Measurements from ENCODE around the gene RIOK1. TPM values are rescaled to one million over a fixed set of nuclear protein-coding genes. Genes with fewer than 3 reads are reported as not detected.
A peak's percentile ranks its signal among the peaks of the same experiment; 100 is the strongest.
"Not testable (repeated sequence)": the region's sequence is repeated elsewhere in the genome, so short reads cannot be mapped to it uniquely, and the experiment has no call there.

Gene RIOK1
- 16.1 and 36.4 TPM in 2 replicates for total RNA-seq (2014; rRNA removed; shearing (Covaris generic); ENCODE audit: low replicate concordance)

DNA sequence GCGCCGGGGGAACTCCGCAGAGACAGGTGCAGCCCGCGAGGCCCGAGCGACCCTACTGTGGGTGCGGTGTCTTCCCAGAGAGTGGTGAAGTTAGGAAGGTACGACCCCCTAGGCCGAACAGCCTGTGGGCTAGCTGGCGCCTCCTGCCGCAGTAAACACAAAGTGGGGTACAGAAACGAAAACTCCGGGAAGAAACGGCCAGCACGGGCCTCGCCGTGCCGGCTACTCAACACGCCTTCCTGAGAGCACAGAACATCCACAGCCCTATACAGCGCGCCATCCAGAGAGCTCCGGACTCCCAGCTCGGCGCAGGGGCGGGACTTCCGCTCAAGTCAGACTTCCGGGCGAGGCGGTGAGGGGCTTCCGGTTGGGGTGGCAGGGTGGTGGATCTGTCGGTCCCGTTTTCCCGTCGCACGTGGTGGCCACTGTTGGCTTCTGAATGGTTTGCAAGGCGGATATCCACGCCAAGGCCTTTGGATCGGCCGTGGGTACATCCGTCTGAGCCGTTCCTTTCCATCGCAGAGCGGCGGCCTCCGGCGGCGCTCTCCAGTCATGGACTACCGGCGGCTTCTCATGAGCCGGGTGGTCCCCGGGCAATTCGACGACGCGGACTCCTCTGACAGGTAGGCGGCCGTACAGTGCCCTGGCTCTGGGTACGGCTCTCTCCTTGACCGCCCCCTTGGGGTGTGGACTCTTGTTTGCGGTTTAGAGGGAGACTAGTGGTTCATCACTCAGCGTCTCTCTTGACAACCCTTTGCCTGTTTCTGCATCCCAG, at the start of gene RIOK1, which contains the start of gene CAGE1:
RIOK1 (plus strand) TSS at position 358 of the 775 bp plus-strand sequence; CDS start at position 553, 195 bp downstream.
CAGE1 (minus strand) TSS at position 292 of the 775 bp plus-strand sequence. CDS start 2,569 bp downstream, outside the sequence.
- Histone ChIP-seq H3K4me3 (peak within 1 kb of the TSS; percentile 97), H3K9me3 (no peaks in the 10 kb centered on the region), H3K36me3 (peaks cover 29% of the 10 kb centered on the region), H3K27me3 (no peaks in the 10 kb centered on the region)
- peak; percentile 95 for DNase-seq

- no peak for DNase-seq
- Histone ChIP-seq H3K9me3 (no peaks in the 10 kb centered on the region), H3K36me3 (no peaks in the 10 kb centered on the region), H3K27me3 (no peaks in the 10 kb centered on the region), H3K4me3 (no peak overlapping the region)
These were observed 48.3 kb upstream of the RIOK1 start for GRCh38 chr6:7341271-7341670.

DNA sequence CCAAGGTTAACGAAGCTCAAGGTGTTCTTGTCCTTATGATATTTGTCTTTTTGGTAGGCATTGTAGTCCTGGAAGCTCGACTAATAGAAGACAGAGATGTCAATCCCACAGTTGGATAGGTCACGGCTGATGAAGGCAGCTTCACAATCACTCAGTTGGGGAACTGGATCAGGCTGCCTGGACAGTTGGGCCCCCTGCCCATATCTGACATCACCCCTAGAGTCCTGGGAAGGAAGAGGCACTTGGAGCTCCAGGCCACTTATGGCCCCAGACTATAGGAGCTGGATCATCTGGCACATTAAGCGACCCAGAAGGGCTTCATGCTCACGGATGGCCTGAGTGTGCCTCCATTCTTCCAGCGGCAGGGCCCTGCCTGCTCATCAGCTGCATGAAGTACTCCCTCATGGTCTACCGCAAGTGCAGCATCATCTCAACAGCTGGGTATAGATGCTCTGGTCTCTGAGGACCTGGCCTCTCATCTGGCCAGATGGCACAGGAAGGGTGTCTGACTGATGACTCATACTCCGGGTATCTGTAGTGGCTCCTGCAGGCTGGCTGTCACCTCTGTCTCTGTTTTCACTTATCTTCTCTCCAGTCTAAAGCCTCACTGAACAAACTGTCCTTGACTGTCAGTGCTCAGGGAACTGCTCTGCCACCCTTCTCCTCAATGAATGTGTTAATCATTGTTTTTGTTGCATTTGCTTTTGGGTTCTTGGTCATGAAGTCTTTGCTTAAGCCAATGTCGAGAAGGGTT, 47.4 kb upstream of the RIOK1 start:
- no peak overlapping the region for H3K4me3 ChIP-seq
- DNase-seq, result no peak

DNA sequence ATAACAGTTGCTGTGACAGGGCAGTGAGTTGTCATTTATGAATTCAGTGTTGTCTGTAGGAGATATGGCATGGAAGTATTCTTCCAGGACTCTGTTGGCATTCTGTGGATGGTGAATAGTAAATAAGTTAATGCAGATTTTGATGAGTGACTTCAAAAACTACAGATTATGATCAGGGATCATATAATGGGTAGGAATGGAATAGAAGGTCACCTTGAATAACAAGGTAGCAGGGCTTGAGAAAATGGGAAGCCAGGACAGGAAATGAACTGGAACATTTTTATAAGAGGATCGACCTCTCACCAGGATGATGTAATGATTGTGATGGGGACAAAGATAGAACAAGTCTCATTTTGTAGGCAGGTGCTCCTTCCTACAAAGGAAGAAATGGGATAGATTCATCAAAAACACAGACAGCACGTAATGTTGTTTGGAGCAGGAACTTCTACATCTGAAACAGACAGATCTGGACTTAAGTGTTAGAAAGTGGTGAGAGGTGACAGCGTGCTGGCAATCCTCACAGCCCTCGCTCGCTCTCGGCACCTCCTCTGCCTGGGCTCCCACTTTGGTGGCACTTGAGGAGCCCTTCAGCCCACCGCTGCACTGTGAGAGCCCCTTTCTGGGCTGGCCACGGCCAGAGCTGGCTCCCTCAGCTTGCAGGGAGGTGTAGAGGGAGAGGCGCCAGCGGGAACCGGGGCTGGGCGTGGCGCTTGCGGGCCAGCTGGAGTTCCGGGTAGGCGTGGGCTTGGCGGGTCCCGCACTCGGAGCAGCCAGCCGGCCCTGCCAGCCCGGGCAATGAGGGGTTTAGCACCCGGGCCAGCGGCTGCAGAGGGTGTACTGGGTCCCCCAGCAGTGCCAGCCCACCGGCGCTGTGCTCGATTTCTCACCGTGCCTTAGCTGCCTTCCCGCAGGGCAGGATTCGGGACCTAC, 45.8 kb upstream of the RIOK1 start:
- DNase-seq, result peak; percentile 39
- no peaks in the 10 kb centered on the region for H3K27me3 ChIP-seq
- peak overlapping the region; percentile 24 for H3K4me3 ChIP-seq
- H3K36me3 ChIP-seq, result no peaks in the 10 kb centered on the region
- no peaks in the 10 kb centered on the region for H3K9me3 ChIP-seq

More for the DNA sequence above, 47.4 kb upstream of the RIOK1 start:
- H3K9me3 ChIP-seq, result no peaks in the 10 kb centered on the region
- no peaks in the 10 kb centered on the region for H3K27me3 ChIP-seq
- no peaks in the 10 kb centered on the region for H3K36me3 ChIP-seq

DNA sequence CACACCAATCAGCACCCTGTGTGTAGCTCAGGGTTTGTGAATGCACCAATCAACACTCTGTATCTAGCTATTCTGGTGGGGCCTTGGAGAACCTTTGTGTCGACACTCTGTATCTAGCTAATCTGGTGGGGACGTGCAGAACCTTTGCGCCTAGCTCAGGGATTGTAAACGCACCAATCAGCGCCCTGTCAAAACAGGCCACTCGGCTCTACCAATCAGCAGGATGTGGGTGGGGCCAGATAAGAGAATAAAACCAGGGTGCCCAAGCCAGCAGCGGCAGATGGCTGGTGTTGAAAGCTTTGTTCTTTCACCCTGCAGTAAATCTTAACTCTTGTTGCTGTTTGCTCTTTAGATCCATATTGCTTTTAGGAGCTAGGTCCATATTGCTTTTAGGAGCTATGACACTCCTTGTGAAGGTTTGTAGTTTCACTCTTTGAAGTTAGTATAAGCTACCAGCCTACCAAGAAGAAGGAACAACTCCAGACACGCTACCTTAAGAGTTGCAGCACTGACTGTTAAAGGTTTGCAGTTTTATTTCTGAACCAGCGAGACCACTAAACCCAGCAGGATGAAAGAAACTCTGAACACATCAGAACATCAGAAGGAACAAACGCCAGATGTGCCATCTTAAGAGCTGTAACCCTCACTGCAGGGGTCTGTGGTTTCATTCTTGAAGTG, 44.7 kb upstream of the RIOK1 start:
- not testable (repeated sequence) for H3K27me3 ChIP-seq, H3K9me3 ChIP-seq, H3K36me3 ChIP-seq, H3K4me3 ChIP-seq, DNase-seq

GRCh38 chr6:7347551-7347997, 42.0 kb upstream of the RIOK1 start:
- H3K36me3 ChIP-seq, H3K4me3 ChIP-seq, H3K27me3 ChIP-seq, DNase-seq, H3K9me3 ChIP-seq: not testable (repeated sequence)

DNA sequence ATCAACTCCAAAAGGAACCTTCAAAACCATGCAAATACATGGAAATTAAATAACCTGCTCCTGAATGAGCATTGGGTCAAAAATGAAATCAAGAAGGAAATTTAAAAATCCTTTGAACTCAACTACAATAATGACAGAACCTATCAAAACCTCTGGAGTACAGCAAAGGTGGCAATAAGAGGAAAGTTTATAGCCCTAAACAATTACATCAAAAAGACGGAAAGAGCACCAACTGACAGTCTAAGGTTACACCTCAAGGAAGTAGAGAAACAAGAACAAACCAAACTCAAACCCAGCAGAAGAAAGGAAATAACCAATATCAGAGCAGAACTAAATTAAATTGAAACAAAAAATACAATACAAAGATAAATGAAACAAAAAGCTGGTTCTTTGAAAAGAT, 39.0 kb upstream of the RIOK1 start:
- not testable (repeated sequence) for DNase-seq

DNA sequence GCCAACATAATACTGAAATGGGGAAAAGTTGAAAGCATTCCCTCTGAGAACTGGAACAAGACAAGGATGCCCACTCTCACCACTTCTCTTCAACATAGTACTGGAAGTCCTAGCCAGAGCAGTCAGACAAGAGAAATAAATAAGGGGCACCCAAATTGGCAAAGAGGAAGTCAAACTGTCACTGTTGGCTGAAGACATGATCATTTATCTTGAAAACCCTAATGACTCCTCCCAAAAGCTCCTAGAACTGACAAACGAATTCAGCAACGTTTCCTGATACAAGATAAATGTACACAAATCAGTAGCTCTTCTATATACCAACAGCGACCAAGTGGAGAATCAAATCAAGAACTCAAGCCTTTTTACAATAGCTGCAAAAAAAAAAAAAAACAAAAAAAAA, 37.7 kb upstream of the RIOK1 start:
- DNase-seq, H3K27me3 ChIP-seq, H3K9me3 ChIP-seq, H3K36me3 ChIP-seq, H3K4me3 ChIP-seq: not testable (repeated sequence)

More for the DNA sequence above, 39.0 kb upstream of the RIOK1 start:
- not testable (repeated sequence) for H3K9me3 ChIP-seq, H3K36me3 ChIP-seq, H3K4me3 ChIP-seq, H3K27me3 ChIP-seq

DNA sequence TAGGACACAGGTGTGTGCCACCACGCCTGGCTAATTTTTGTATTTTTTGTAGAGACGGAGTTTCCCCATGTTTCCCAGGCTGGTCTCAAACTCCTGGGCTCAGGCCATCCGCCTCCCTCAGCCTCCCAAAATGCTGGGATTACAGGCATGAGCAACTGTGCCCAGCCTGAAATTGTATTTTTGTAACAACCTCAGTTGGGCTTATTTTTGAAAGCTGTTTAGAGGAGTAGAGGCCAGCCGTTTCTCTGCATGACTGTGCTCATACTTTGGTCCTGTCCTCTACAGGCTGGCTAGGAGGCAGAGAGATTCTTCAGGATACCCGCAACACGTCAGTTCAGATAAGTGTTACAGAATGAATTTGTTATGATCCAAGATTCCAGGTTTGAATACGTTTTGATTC, 22.2 kb upstream of the RIOK1 start:
- Histone ChIP-seq H3K4me3 (no peak overlapping the region), H3K36me3 (no peaks in the 10 kb centered on the region), H3K27me3 (no peaks in the 10 kb centered on the region), H3K9me3 (no peaks in the 10 kb centered on the region)
- DNase-seq, result no peak

GRCh38 chr6:7373739-7374138, 15.9 kb upstream of the RIOK1 start:
- no peak overlapping the region for H3K4me3 ChIP-seq
- no peak for DNase-seq
- no peaks in the 10 kb centered on the region for H3K9me3 ChIP-seq
- no peaks in the 10 kb centered on the region for H3K36me3 ChIP-seq
- H3K27me3 ChIP-seq, result no peaks in the 10 kb centered on the region; the same call in 1 of the 2 replicates

DNA sequence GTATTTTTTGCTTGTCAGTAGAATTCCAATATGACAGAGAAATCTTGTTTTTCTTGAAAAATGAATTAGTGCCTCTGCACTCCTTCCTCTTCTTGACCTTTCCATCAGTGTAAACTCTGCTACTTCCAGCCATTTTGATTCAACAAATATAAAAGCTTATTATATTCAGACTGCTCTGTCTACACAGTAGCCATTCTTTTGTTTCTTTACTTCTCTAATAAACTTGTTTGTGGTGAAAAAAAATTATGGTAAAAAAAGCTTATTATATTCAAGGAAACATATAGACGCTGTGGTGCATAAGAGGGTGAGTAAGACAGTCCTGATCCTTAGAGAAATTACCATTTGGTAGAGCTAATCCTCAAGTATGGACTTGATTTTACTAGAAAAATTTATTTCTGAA, 11.6 kb upstream of the RIOK1 start:
- Histone ChIP-seq H3K4me3 (no peak overlapping the region), H3K36me3 (no peaks in the 10 kb centered on the region), H3K9me3 (no peaks in the 10 kb centered on the region), H3K27me3 (no peaks in the 10 kb centered on the region; the same call in 1 of the 2 replicates)
- DNase-seq, result no peak

DNA sequence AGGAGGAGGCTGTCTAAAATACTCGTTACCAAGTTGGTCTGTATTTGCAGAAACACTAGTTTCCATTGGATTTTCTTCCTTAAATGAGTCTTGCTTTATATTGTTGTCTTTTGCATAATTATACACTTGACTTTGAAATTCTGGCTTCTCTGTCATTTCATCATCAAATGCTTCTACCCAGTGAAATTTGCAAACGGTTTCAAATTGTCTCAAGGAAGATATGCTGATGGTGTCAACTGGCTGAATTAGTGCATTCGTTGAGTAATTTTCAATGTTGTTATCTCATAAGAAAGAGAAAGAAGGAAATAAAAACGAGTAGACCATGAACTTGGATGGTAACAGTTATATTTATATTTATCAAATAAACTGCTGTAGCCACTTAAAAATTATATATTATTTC, 10.9 kb upstream of the RIOK1 start:
- Histone ChIP-seq H3K36me3 (no peaks in the 10 kb centered on the region), H3K27me3 (no peaks in the 10 kb centered on the region; the same call in 1 of the 2 replicates), H3K4me3 (no peak overlapping the region), H3K9me3 (no peaks in the 10 kb centered on the region)
- no peak for DNase-seq

DNA sequence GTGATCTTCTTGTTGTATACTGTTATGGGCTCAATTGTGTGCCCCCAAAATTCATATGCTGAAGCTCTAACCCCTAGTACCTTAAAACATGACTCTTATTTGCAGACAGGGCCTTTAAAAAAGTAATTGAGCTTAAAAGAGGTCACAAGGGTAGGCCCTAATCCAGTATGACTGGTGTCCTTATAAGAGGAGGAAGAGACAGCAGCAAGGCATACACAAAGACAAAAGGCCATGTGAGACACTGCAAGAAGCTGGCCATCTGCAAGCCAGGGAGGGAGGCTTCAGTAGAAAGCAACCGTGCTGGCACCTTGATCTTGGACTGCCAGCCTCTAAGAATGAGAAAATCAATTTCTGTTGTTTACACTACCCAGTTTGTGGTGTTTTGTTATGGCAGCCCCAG, 8.5 kb upstream of the RIOK1 start:
- H3K9me3 ChIP-seq, result no peaks in the 10 kb centered on the region
- H3K27me3 ChIP-seq, result no peaks in the 10 kb centered on the region; the same call in 1 of the 2 replicates
- H3K4me3 ChIP-seq, result no peak overlapping the region
- DNase-seq, result no peak
- H3K36me3 ChIP-seq, result no peaks in the 10 kb centered on the region

DNA sequence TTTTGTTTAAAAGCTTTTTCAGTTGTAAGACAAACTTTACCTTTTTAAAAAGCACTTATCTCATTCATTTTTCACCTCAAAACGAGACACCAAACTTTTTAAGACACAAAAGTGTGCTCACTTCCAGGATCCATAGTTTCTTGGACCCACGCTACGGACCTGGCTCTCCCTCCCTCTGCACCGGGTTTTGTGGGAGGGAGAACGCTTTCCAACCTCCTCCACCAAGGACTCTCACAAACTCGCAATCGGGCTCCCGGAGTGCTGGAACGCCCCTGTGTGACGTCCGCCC, 502 bp upstream of the RIOK1 start:
- H3K36me3 ChIP-seq, result peaks cover 24% of the 10 kb centered on the region
- peak overlapping the region; percentile 97 for H3K4me3 ChIP-seq
- H3K9me3 ChIP-seq, result no peaks in the 10 kb centered on the region
- H3K27me3 ChIP-seq, result no peaks in the 10 kb centered on the region
- DNase-seq, result peak; percentile 65

DNA sequence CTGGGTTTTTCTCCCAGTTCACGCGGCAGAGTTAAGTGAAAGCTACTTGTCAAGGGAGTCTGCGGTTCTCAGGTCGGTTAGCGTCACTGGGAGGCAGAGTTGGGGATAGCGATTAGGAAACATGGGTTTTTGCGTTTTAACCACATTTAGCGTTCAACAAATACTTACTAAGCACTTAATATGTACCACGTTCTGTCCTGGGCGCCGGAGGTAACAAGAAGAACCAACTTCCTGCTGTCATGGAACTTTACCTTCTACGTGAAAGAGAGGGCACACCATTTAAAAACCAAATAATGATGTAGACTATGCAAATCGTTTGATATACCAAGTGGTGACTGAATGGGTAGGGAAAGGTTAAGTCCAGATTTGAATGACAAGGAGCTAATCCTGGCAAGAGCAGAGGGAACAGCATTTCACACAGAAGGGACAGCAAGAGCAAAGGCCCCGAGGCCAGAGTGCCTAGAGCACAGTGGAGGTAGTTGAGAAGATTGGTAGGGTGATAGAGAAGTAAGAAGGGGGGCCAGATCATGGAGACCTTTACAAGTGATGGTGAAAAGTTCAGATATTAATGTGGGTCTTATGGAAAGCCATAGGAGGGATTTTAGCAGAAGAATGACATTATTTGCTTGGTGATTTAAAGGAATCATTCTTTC, 744 bp downstream of the RIOK1 start:
- Histone ChIP-seq H3K4me3 (peak overlapping the region; percentile 97), H3K36me3 (peaks cover 35% of the 10 kb centered on the region), H3K9me3 (no peaks in the 10 kb centered on the region), H3K27me3 (no peaks in the 10 kb centered on the region)
- no peak for DNase-seq

DNA sequence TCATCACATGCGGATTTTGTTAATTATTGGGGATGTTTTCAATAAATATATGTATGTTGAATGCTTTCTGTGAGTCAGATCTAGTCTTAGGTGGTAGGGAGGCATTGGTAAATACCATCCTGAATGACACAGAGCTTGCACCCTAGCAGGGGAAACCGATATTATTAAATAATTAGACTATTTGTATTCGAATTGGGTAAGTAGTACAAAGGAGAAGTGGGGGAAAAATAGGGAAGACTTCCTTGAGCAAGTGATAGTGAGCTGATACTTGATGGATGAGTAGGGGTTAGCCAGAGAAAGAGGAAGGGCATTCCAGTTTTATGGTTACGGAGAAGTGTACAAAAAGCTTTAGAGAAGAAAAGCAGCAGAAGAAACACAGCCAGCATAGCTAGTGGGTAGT, 1.5 kb downstream of the RIOK1 start:
- Histone ChIP-seq H3K9me3 (no peaks in the 10 kb centered on the region), H3K36me3 (peaks cover 40% of the 10 kb centered on the region), H3K4me3 (peak overlapping the region; percentile 97), H3K27me3 (no peaks in the 10 kb centered on the region)
- no peak for DNase-seq

Measured in MG63 (cell line).